ENCODE data around the gene TEAD1.

The TEAD1 gene

GRCh38 chr11:12927886-12928285 is 253.7 kb downstream of the TEAD1 start:
- no peak overlapping the region for H3K27ac ChIP-seq
- H3K4me3 ChIP-seq: no peak overlapping the region

GRCh38 chr11:12930850-12931249 is 256.6 kb downstream of the TEAD1 start:
- no peak overlapping the region for H3K4me3 ChIP-seq

GRCh38 chr11:12932485-12932884 is 258.3 kb downstream of the TEAD1 start:
- H3K27ac ChIP-seq: no peak overlapping the region
- no peak overlapping the region for H3K4me3 ChIP-seq

More at GRCh38 chr11:12930850-12931249, 256.6 kb downstream of the TEAD1 start:
- no peak overlapping the region for H3K27ac ChIP-seq

GRCh38 chr11:12936200-12936599 is 262.0 kb downstream of the TEAD1 start:
- Histone ChIP-seq H3K4me3 (no peak overlapping the region), H3K27ac (no peak overlapping the region)

- H3K27ac ChIP-seq: no peak overlapping the region
- no peak overlapping the region for H3K4me3 ChIP-seq
These were observed 264.5 kb downstream of the TEAD1 start for GRCh38 chr11:12938590-12939247.

- no peak overlapping the region for H3K4me3 ChIP-seq
These were observed 267.4 kb downstream of the TEAD1 start for GRCh38 chr11:12941671-12942070.

GRCh38 chr11:12942157-12942556 is 267.9 kb downstream of the TEAD1 start:
- H3K4me3 ChIP-seq: no peak overlapping the region
- no peak overlapping the region for H3K27ac ChIP-seq

More at GRCh38 chr11:12941671-12942070, 267.4 kb downstream of the TEAD1 start:
- H3K27ac ChIP-seq: no peak overlapping the region

- no peak overlapping the region for H3K4me3 ChIP-seq
- H3K27ac ChIP-seq: no peak overlapping the region
These were observed 269.1 kb downstream of the TEAD1 start for GRCh38 chr11:12943311-12943710.

GRCh38 chr11:12944889-12945288 is 270.7 kb downstream of the TEAD1 start:
- H3K27ac ChIP-seq: no peak overlapping the region
- no peak overlapping the region for H3K4me3 ChIP-seq

- Histone ChIP-seq H3K27ac (no peak overlapping the region), H3K4me3 (no peak overlapping the region)
These were observed 275.2 kb downstream of the TEAD1 start for GRCh38 chr11:12949453-12949852.

GRCh38 chr11:12950670-12951069 is 276.4 kb downstream of the TEAD1 start:
- H3K4me3 ChIP-seq: no peak overlapping the region
- no peak overlapping the region for H3K27ac ChIP-seq

GRCh38 chr11:12951376-12951775 is 277.2 kb downstream of the TEAD1 start:
- H3K4me3 ChIP-seq: no peak overlapping the region
- H3K27ac ChIP-seq: no peak overlapping the region

- H3K27ac ChIP-seq: no peak overlapping the region
- no peak overlapping the region for H3K4me3 ChIP-seq
These were observed 277.9 kb downstream of the TEAD1 start for GRCh38 chr11:12952094-12952493.

- Histone ChIP-seq H3K27ac (no peak overlapping the region), H3K4me3 (no peak overlapping the region)
These were observed 284.8 kb downstream of the TEAD1 start for GRCh38 chr11:12958986-12959385.

GRCh38 chr11:12961615-12962014 is 287.4 kb downstream of the TEAD1 start:
- H3K4me3 ChIP-seq: no peak overlapping the region
- H3K27ac ChIP-seq: no peak overlapping the region

- no peak overlapping the region for H3K4me3 ChIP-seq
- H3K27ac ChIP-seq: no peak overlapping the region
These were observed 288.1 kb downstream of the TEAD1 start for GRCh38 chr11:12962306-12962705.

GRCh38 chr11:12963051-12963450 is 288.8 kb downstream of the TEAD1 start:
- H3K27ac ChIP-seq: no peak overlapping the region
- H3K4me3 ChIP-seq: no peak overlapping the region

- H3K4me3 ChIP-seq: no peak overlapping the region
- H3K27ac ChIP-seq: no peak overlapping the region
These were observed 289.7 kb downstream of the TEAD1 start for GRCh38 chr11:12963792-12964536.

- Histone ChIP-seq H3K27ac (no peak overlapping the region), H3K4me3 (no peak overlapping the region)
These were observed 290.4 kb downstream of the TEAD1 start for GRCh38 chr11:12964650-12965049.

- Histone ChIP-seq H3K27ac (no peak overlapping the region), H3K4me3 (no peak overlapping the region)
These were observed 291.8 kb downstream of the TEAD1 start for GRCh38 chr11:12966002-12966401.

GRCh38 chr11:12968101-12968500 is 293.9 kb downstream of the TEAD1 start:
- Histone ChIP-seq H3K4me3 (no peak overlapping the region), H3K27ac (no peak overlapping the region)
